Measurements from ENCODE around the gene SRD5A2. TPM values are rescaled to one million over a fixed set of nuclear protein-coding genes. Genes with fewer than 3 reads are reported as not detected.

The SRD5A2 gene
- total and polyA plus RNA-seq, 2 of the 8 experiments (the other 6 are each of a cell fraction or from before 2014, with no cell fraction given): 0.02 TPM; not detected in 1

DNA sequence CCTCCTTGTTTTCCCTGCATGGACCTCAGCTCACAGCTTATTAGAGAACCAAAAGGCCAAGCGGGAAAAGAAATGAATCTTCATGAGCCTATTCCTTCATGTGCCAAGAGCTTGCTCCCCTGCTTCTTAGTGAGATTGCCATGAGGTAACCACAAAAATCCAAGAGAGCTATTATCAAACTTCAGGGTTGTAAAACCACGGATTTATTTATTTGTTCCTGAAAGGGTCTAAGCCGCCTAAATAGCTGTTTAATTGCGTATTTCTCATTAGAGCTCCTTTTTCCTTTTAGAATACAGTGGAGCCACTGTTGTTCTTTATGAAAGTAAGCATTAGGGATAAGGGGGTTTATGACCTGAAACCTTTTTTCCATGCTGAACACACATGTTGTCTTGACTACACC is 58.0 kb downstream of the SRD5A2 start:
- H3K27ac ChIP-seq (ENCODE audit: low read depth, low read length): no peak overlapping the region
- H3K18ac ChIP-seq (ENCODE audit: extremely low read depth, low read length): no peak overlapping the region
- no peak for DNase-seq (ENCODE audit: low read depth in 1 of 2, low spot score in 2 of 2)
- no peaks in the 10 kb centered on the region for H3K79me1 ChIP-seq (ENCODE audit: low read depth, low read length)
- H2AK5ac ChIP-seq (ENCODE audit: low read depth, low read length): no peak overlapping the region
- no peak for FAIRE-seq
- H3K4me3 ChIP-seq (ENCODE audit: extremely low read depth in 1 of 4, insufficient read depth in 2 of 4, low read depth in 3 of 4, low read length in 4 of 4): no peak overlapping the region
- no peaks in the 10 kb centered on the region for H3K79me2 ChIP-seq (ENCODE audit: control insufficient read depth in 1 of 2, insufficient read depth in 2 of 2, low read length in 2 of 2)
- H3K4ac ChIP-seq (replicated peaks; ENCODE audit: insufficient read length, low read depth, low read length): no peak overlapping the region
- no peak overlapping the region for H3K23ac ChIP-seq (ENCODE audit: insufficient read length)
- H3K14ac ChIP-seq (ENCODE audit: insufficient read length): no peak overlapping the region
- ChIA-PET CTCF (ENCODE audit: partially characterized antibody) (interaction anchor here (0.7 to 2.8 kb wide), 15 partner anchors 9 to 170 kb away, joined by 3 to 16 read pairs (median 5); no protein-coding TSS in a partner anchor), POLR2A (ENCODE audit: partially characterized antibody) (no interaction called here)
- H2BK15ac ChIP-seq (ENCODE audit: low read length): no peak overlapping the region
- no peak overlapping the region for H2BK20ac ChIP-seq (ENCODE audit: low read length)
- H2AFZ ChIP-seq (ENCODE audit: low read length): no peak overlapping the region
- no peak overlapping the region for H2BK120ac ChIP-seq (replicated peaks; ENCODE audit: low read depth, low read length)
- no peak overlapping the region for H2BK5ac ChIP-seq (ENCODE audit: low read depth, low read length)
- no peaks in the 10 kb centered on the region for H3K36me3 ChIP-seq (ENCODE audit: control insufficient read depth in 2 of 4, insufficient read depth in 4 of 4, low read length in 3 of 4)
- 86% methylated on average over 4 of the region's 4 CpGs; no CpG with 5 or more reads in 1 of the 2 experiments for WGBS, 2 experiments (ENCODE audit: extremely low coverage in 1 of 2, insufficient coverage in 1 of 2, insufficient read length in 1 of 2, insufficient replicate concordance in 2 of 2, low coverage in 1 of 2, low lambda C conversion rate in 2 of 2, missing lambda C conversion rate in 1 of 2)
- no peaks in the 10 kb centered on the region for H3K27me3 ChIP-seq (replicated peaks in 1 of 4; ENCODE audit: control insufficient read depth in 3 of 4, extremely low read depth in 1 of 4, insufficient read depth in 3 of 4, low read length in 3 of 4)
- H3K23me2 ChIP-seq (ENCODE audit: low read depth, low read length): no peaks in the 10 kb centered on the region
- no peak overlapping the region for H4K91ac ChIP-seq (replicated peaks; ENCODE audit: insufficient read length, low read length)
- no peak overlapping the region for H3K56ac ChIP-seq (replicated peaks; ENCODE audit: insufficient read length, low read depth, low read length)
- H4K5ac ChIP-seq (ENCODE audit: insufficient read length, low read depth, low read length): no peak overlapping the region
- no peak overlapping the region for H2BK12ac ChIP-seq (ENCODE audit: low read depth, low read length)
- no peak overlapping the region for H3K4me2 ChIP-seq (ENCODE audit: insufficient read depth in 1 of 2, low read depth in 2 of 2, low read length in 2 of 2)
- H3K9ac ChIP-seq (replicated peaks in 1 of 4; ENCODE audit: extremely low read depth in 1 of 4, low read depth in 3 of 4, low read length in 3 of 4): no peak overlapping the region
- peaks cover 4 to 28% of the 10 kb centered on the region in 2 experiments; a peak in 3 of 4 replicates for H3K9me3 ChIP-seq (ENCODE audit: insufficient read depth in 2 of 2, low read depth in 1 of 2, low read length in 1 of 2)
- H3K4me1 ChIP-seq (replicated peaks in 1 of 4; ENCODE audit: control insufficient read depth in 3 of 4, insufficient read depth in 4 of 4, low read length in 3 of 4): no peaks in the 10 kb centered on the region
- H4K20me1 ChIP-seq (replicated peaks in 1 of 2; ENCODE audit: control insufficient read depth in 1 of 2, insufficient read depth in 2 of 2, low read length in 2 of 2): no peaks in the 10 kb centered on the region
- H4K8ac ChIP-seq (ENCODE audit: extremely low read depth, insufficient read depth, low read length): no peak overlapping the region
- TF ChIP-seq BACH1 (IDR thresholded peaks at IDR 0.05; ENCODE audit: low read length) (no peak), SP1 (IDR thresholded peaks at IDR 0.05; ENCODE audit: low read depth, low read length) (no peak), ZNF274 (IDR thresholded peaks at IDR 0.05; ENCODE audit: borderline replicate concordance, extremely low read depth, low read length) (no peak), SP4 (IDR thresholded peaks at IDR 0.05; ENCODE audit: low read length) (no peak), RXRA (IDR thresholded peaks at IDR 0.05; ENCODE audit: insufficient read depth, low read depth, low read length) (no peak), JUND (IDR thresholded peaks at IDR 0.05; ENCODE audit: low read length) (no peak), EGR1 (IDR thresholded peaks at IDR 0.05; ENCODE audit: borderline replicate concordance, low read depth, low read length) (no peak), SAP30 (IDR thresholded peaks at IDR 0.05; ENCODE audit: insufficient read depth, insufficient replicate concordance, low read length) (no peak), ASH2L (IDR thresholded peaks at IDR 0.05; ENCODE audit: low read length) (no peak), POU5F1 (IDR thresholded peaks at IDR 0.05; ENCODE audit: low read depth, low read length) (no peak), CHD2 (IDR thresholded peaks at IDR 0.05; ENCODE audit: low read length) (no peak), NANOG (IDR thresholded peaks at IDR 0.05; ENCODE audit: insufficient read depth, low read depth, low read length, poor library complexity, severe bottlenecking) (no peak), CTBP2 (IDR thresholded peaks at IDR 0.05; ENCODE audit: borderline replicate concordance, insufficient read depth, insufficient read length, low read length) (no peak)
- TF ChIP-seq, protein P1, sequence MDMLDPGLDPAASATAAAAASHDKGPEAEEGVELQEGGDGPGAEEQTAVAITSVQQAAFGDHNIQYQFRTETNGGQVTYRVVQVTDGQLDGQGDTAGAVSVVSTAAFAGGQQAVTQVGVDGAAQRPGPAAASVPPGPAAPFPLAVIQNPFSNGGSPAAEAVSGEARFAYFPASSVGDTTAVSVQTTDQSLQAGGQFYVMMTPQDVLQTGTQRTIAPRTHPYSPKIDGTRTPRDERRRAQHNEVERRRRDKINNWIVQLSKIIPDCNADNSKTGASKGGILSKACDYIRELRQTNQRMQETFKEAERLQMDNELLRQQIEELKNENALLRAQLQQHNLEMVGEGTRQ (IDR thresholded peaks at IDR 0.05; ENCODE audit: low read length): no peak

All from H1 (cell line).